GM23248 (cell line): ENCODE measurements around the gene SLC39A6.

Experiments used
- EZH2 ChIP-seq: fragments of 200-600 bp; sonication (generic); IDR thresholded peaks from 2 replicates; pipeline ENCODE4 v1.6.1; 2018; ENCODE audit warnings: antibody characterized with exemption, mild to moderate bottlenecking; ENCODE audit not compliant: insufficient read depth, poor library complexity, severe bottlenecking
- EZH2phosphoT487 ChIP-seq: fragments of 200-600 bp; sonication (generic); IDR thresholded peaks from 2 replicates; pipeline ENCODE4 v1.6.1; 2018; ENCODE audit warnings: antibody characterized with exemption, moderate library complexity, mild to moderate bottlenecking, low read depth; ENCODE audit not compliant: insufficient read depth

- TF ChIP-seq EZH2phosphoT487, result no peak
- no peak for TF ChIP-seq EZH2
These were observed 29.2 kb upstream of the SLC39A6 start for GRCh38 chr18:36158266-36158867.
